IPS-NIHi7 (cell line): ENCODE data around the gene EPYC.
A peak's percentile ranks its signal among the peaks of the same experiment; 100 is the strongest.

Experiments used
- DNase-seq: peaks from one replicate; pipeline ENCODE4 v3.0.0; 2012; ENCODE audit warnings: mixed read lengths; ENCODE audit errors: extremely low spot score

The EPYC gene

DNA sequence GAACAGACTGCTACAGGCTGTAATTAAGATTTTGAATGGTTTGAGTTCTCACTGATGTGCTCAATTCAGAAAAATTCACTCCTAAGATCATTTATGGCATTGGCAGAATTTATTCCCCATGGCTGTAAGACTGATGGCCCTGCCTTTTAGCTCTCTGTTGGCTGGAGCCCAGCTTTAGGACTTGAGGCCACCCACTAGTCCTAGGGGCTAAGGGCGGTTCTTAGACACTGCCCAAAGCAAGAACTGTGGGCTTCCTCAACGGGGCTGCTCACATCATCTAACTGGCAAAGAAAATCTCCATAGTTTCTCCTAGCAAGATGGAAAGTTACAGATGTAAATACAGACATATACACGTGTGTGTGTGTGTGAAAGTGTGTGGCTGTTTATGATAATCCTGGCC is 46.4 kb downstream of the EPYC start:
- no peak for DNase-seq

DNA sequence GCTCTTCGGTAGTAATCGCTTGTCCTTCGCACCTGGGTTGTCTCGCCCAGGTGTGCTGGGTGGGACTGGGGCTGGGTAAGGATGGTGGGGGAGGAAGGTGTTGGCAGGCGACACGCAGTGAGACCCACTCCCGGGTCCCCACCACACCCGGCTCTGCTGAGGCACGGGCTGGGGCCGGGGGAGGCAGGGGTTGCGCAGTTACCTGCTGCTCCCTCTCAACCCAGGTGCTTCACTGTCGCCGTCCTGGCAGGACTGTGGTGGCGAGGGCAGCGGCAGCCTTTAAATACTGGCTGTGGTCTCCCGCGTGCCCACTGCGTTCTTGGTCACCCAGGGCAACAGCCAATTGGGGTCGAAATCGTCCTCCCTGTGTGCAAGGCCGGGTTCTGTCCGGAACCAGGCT is 49.9 kb downstream of the EPYC start, which contains the start of gene CCER1:
Gene CCER1 (minus strand): TSS at position 256 of the 400 bp plus-strand sequence. CDS start 434 bp downstream, outside the sequence.
- no peak for DNase-seq

DNA sequence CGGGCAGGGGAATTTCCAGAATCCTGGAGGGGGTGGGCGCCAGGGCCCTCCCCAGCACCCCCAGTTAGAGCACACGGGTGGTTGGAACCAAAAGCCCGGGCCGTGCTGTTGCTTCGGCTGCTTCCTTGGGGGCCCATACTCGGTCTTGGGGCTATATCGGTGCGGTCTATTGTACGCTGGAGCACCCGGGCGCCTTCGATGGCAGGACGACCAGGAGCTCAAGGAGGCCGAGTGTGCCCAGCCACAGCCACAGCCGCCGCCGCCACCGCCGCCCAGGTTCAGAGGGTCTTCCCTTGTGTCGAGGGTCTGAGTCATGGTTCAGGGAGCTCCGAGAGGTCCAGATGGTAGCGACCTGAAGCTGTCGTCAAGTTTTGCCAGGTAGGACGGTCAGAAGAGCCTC is 50.3 kb downstream of the EPYC start:
- no peak for DNase-seq

- DNase-seq = peak; percentile 77
These were observed 50.8 kb downstream of the EPYC start for GRCh38 chr12:90953956-90954421.

GRCh38 chr12:90951432-90952105 is 53.2 kb downstream of the EPYC start:
- no peak for DNase-seq

GRCh38 chr12:90947869-90948268 is 56.9 kb downstream of the EPYC start:
- no peak for DNase-seq

DNA sequence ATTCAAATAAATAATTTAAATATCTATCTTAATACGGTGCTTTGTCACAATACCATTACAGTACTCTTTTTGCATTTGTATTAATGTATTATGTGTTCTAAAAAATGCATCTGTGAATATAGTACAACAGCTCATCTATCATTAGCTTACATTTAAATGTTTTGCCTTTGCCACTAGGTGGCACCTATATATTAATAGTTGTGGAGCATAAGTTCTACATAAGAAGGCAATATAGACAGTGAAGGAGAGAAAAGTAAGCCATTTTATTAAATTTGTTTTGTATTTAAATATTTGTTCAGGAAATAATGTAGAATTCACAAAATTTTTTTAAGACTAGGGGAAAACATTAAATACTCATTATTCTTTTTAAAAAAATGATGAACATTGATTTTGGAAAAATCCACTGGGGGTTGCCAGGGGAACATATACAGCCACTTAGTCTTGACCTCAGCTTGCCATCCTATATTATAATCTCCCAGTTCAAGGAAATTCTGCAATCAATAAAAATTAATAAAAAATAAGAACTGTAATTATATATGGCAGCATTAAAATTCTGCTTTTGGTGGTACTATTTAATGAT is 59.6 kb downstream of the EPYC start:
- no peak for DNase-seq

GRCh38 chr12:90943255-90943654 is 61.5 kb downstream of the EPYC start:
- no peak for DNase-seq

GRCh38 chr12:90940872-90941499 is 63.8 kb downstream of the EPYC start:
- no peak for DNase-seq

GRCh38 chr12:90939382-90939781 is 65.4 kb downstream of the EPYC start:
- no peak for DNase-seq

DNA sequence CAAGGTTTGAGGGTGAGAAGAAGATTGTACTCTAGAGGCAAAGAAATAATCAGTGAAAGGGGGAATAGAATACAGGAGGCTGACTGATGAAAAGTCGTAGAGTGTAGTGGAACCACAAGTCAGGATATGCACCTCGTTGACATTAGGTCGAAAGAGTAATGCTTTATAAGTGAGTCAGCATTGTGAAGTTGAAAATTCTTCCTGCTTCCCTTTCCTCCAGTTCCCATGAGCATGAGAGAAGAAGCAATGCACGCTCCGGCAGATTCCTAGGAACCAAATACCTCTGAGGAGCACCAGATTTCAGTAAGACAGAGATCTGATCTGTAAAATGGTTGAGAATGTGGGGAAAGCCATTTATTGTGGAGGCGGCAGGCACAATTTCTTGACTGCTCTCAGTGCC is 66.3 kb downstream of the EPYC start:
- no peak for DNase-seq

DNA sequence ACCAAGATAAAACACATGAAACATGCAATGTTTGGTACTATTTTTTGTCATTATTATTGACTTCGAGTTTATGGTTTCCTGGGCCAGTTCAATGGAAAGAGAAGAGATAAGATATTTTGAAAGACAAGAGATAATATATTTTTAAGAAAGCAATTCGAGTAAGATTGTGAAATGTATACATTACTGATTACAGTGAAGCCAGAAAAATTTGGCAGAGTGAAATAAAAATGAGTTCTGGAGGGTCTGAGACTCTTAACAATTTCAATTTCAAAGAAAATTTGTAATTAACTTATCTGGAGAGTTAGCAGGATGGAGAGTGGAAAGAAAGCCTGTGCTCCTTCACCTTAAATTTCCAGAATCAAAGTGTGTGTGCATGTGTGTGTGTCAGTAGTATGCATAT is 67.1 kb downstream of the EPYC start:
- no peak for DNase-seq

GRCh38 chr12:90936230-90937005 is 68.4 kb downstream of the EPYC start:
- no peak for DNase-seq

GRCh38 chr12:90925562-90925961 is 79.2 kb downstream of the EPYC start:
- DNase-seq = peak; percentile 11

- DNase-seq = no peak
These were observed 80.4 kb downstream of the EPYC start for GRCh38 chr12:90924406-90924805.

DNA sequence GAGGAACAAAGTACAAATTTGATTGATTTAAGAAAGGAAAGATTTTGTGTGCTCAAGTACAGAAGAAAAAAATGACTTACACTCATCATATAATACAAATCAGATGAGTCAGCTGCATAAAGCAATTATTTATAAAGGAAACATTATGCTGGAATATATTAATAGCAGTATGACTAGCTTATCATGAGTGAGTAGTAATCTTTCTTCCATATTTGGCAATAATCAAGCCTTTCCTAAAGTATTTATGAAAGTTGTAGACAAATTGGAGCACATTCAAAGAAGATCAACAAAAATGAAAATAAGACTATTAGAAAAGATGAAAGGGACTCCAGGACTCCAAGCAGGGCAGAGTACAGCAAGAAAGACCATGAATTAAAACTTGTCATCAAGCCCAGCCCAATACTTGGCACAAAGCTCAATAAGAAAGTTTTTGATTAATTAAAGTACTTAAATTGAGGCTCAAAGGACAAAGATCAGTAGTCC is 82.6 kb downstream of the EPYC start:
- DNase-seq = no peak

- no peak for DNase-seq
These were observed 83.2 kb downstream of the EPYC start for GRCh38 chr12:90921536-90921935.

DNA sequence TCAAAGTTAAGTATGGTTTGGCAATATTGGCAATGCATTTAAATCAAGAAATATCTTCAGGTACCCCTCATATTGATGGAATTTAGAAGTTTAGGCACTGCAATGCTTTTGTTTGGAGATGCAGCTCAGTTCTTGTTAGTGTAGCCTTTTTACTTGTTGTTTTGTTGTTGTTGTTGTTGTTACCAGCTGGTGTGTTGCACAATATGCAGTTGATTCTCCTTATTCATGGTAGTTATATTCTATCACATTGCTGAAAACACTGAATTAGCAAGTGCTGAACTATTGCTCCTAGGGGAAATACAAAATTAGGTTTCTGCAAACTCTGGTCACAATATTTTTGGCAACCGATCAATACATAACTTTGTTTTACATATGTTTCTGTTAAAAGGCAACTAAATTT is 84.5 kb downstream of the EPYC start:
- no peak for DNase-seq

GRCh38 chr12:90917431-90917830 is 87.3 kb downstream of the EPYC start:
- no peak for DNase-seq

DNA sequence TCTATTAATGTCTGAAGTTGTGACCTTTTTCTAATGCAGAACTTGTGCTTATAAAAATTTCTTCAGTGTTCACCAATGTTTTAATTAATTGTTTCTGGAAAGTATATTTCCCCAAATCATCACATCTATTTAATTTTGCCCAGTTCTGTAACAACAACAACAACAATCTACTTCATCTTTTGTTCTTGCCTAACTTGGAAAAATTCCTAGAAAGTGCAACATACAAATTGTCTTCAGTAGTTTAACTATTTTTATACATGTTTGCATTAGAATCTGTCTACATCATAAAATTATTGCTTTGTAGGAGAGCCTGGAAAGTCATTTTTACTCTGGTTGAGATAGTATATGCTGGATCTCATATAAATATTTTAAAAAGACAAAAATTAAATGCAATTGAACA is 88.3 kb downstream of the EPYC start:
- no peak for DNase-seq

GRCh38 chr12:90915353-90915752 is 89.4 kb downstream of the EPYC start:
- DNase-seq = no peak
